Naive thymus-derived CD4-positive, alpha-beta T cell (primary cell): ENCODE measurements around the gene METAP1D. TPM values are rescaled to one million over a fixed set of nuclear protein-coding genes. Genes with fewer than 3 reads are reported as not detected.
"Not testable (repeated sequence)": the region's sequence is repeated elsewhere in the genome, so short reads cannot be mapped to it uniquely, and the experiment has no call there.

ENCODE experiments used
- ATAC-seq: fragments of 150-1000 bp; cut with Tn5 transposase; 2 replicates; pipeline ENCODE4 v1.10.0; 2021; ENCODE audit warnings: mild to moderate bottlenecking, moderate library complexity
- CTCF ChIA-PET: fragments of 350-600 bp; sonication (Branson Sonifier 250); formaldehyde crosslinking; loops from one replicate; lab custom pipeline; 2021; ENCODE audit warnings: antibody characterized with exemption; lab: Charles Lee
- POLR2A ChIA-PET: fragments of 350-600 bp; sonication (Branson Sonifier 250); formaldehyde crosslinking; loops from one replicate; lab custom pipeline; 2021; ENCODE audit warnings: antibody characterized with exemption, inconsistent platforms; lab: Charles Lee
- DNase-seq, 9 donors: peaks; one replicate each; pipeline versions ENCODE4 v3.0.0 to v3.0.0-alpha.2; 2020 to 2022; ENCODE audit warnings: mixed read lengths in 1 of 9
- H3K27ac ChIP-seq: one replicate; pipeline ENCODE4 v1.7.0; 2013; ENCODE audit warnings: mild to moderate bottlenecking, low read depth, low read length, moderate library complexity
- H3K27me3 ChIP-seq, 2 donors: one replicate each; pipeline ENCODE4 v1.7.0; 2013; ENCODE audit warnings: low read length in 2 of 2, mild to moderate bottlenecking in 2 of 2, moderate library complexity in 2 of 2; ENCODE audit not compliant: control insufficient read depth in 2 of 2, insufficient read depth in 2 of 2
- H3K36me3 ChIP-seq, 3 experiments: 1 replicate in 2 of 3; 2 replicates in 1 of 3; pipeline ENCODE4 v1.7.0; 2013; ENCODE audit warnings: low read length in 3 of 3, mild to moderate bottlenecking in 3 of 3, moderate library complexity in 1 of 3; ENCODE audit not compliant: insufficient read depth in 3 of 3, control insufficient read depth in 2 of 3
- H3K4me1 ChIP-seq, 2 donors: one replicate each; pipeline ENCODE4 v1.7.0; 2013; ENCODE audit warnings: low read length in 2 of 2, mild to moderate bottlenecking in 2 of 2, moderate library complexity in 1 of 2; ENCODE audit not compliant: control insufficient read depth in 2 of 2, insufficient read depth in 2 of 2
- H3K4me3 ChIP-seq: 2 replicates; pipeline ENCODE4 v1.7.0; 2013; ENCODE audit warnings: mild to moderate bottlenecking, low read length
- H3K9me3 ChIP-seq, 3 experiments: 1 replicate in 2 of 3; 2 replicates in 1 of 3; pipeline ENCODE4 v1.7.0; 2013; ENCODE audit warnings: low read length in 3 of 3; ENCODE audit not compliant: control insufficient read depth in 2 of 3
- H3K27ac Mint-ChIP-seq, 9 donors: one replicate each; pipeline ENCODE4 v1.8.0; 2020 to 2022; ENCODE audit warnings: mixed read lengths in 9 of 9, mild to moderate bottlenecking in 8 of 9, moderate library complexity in 5 of 9, inconsistent platforms in 2 of 9
- H3K27me3 Mint-ChIP-seq, 5 donors: one replicate each; pipeline ENCODE4 v1.8.0; 2021 to 2022; ENCODE audit warnings: mixed read lengths in 5 of 5, mild to moderate bottlenecking in 1 of 5
- H3K36me3 Mint-ChIP-seq, 5 donors: one replicate each; pipeline ENCODE4 v1.8.0; 2020 to 2022; ENCODE audit warnings: mixed read lengths in 5 of 5, mild to moderate bottlenecking in 3 of 5, inconsistent platforms in 1 of 5
- H3K4me1 Mint-ChIP-seq, 7 donors: one replicate each; pipeline ENCODE4 v1.8.0; 2020 to 2022; ENCODE audit warnings: mixed read lengths in 7 of 7, mild to moderate bottlenecking in 3 of 7, inconsistent platforms in 1 of 7
- H3K4me3 Mint-ChIP-seq, 10 donors: one replicate each; pipeline ENCODE4 v1.8.0; 2020 to 2022; ENCODE audit warnings: mild to moderate bottlenecking in 10 of 10, mixed read lengths in 10 of 10, moderate library complexity in 6 of 10, inconsistent platforms in 2 of 10
- H3K9me3 Mint-ChIP-seq, 11 donors: one replicate each; pipeline ENCODE4 v1.8.0; 2020 to 2022; ENCODE audit warnings: mixed read lengths in 11 of 11, mild to moderate bottlenecking in 4 of 11, inconsistent platforms in 1 of 11, moderate library complexity in 1 of 11
- intact Hi-C, 2 donors: fragments of 100-400 bp; cut with micrococcal nuclease; formaldehyde crosslinking; loops; one replicate each; pipeline ENCODE4 v1.15.1; 2023
- polyA plus RNA-seq, 2 donors: library from polyadenylated mRNA; unstranded; fragments of 300-500 nt; fragmentation: Illumina TruSeq; gene quantifications; one replicate each; pipeline ENCODE4 v1.2.3, GENCODE V29; 2021
- total RNA-seq, 6 experiments: library from RNA in 5 of 6; stranded (reverse) in 5 of 6; gene quantifications; 1 replicate in 5 of 6; 2 replicates in 1 of 6; pipeline ENCODE4 v1.2.3 and lab custom pipeline; 2021 to 2026

The METAP1D gene
- total and polyA plus RNA-seq, 7 experiments from 2014 or later: 3.3 to 12.2 (median 5.6) TPM

DNA sequence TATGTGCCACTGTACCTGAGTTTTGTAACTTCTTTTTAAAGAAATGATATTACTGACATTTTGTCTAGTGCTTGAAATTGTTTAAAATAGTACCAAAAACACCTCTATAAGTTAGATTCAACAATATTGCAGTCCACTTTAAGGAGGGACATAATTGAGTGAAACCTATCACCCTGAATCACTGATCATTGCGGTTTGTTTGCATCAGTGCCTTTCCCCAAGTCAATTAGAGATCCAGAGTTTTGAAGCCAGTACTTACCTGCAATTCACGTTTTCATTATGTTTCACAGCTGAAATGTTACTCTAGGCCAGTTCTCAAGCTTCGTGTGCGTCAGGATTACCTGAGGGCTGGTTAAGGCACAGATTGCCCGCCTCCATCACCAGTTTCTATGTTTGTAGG, 58.9 kb downstream of the METAP1D start:
- H3K27me3 Mint-ChIP-seq: peaks cover 0 to 8% (median 0%) of the 10 kb centered on the region in 5 donors
- intact Hi-C loops: no loop called here
- Histone ChIP-seq H3K9me3 (no peaks in the 10 kb centered on the region), H3K4me1 (no peaks in the 10 kb centered on the region), H3K27me3 (no peaks in the 10 kb centered on the region), H3K27ac (no peak overlapping the region), H3K4me3 (no peak overlapping the region), H3K36me3 (peaks cover 0 to 6% (median 0%) of the 10 kb centered on the region in 3 experiments)
- ATAC-seq (no peak), DNase-seq (no peak)
- no peak overlapping the region for H3K4me3 Mint-ChIP-seq
- POLR2A ChIA-PET: no interaction called here
- peaks cover 0 to 5% (median 0%) of the 10 kb centered on the region in 7 donors for H3K4me1 Mint-ChIP-seq
- no peak overlapping the region for H3K27ac Mint-ChIP-seq
- H3K9me3 Mint-ChIP-seq: no peaks in the 10 kb centered on the region
- CTCF ChIA-PET: interaction anchor here (1.4 kb wide), 1 partner anchor 652 kb away, joined by 3 read pairs; no protein-coding TSS in a partner anchor
- peaks cover 0 to 17% (median 15%) of the 10 kb centered on the region in 5 donors for H3K36me3 Mint-ChIP-seq

GRCh38 chr2:172060118-172060517, 60.4 kb downstream of the METAP1D start:
- H3K9me3 Mint-ChIP-seq, H3K27ac ChIP-seq, H3K27ac Mint-ChIP-seq, H3K4me3 Mint-ChIP-seq, H3K4me1 ChIP-seq, CTCF ChIA-PET, DNase-seq, POLR2A ChIA-PET, H3K27me3 ChIP-seq, H3K4me1 Mint-ChIP-seq, intact Hi-C loops, H3K9me3 ChIP-seq, H3K36me3 ChIP-seq, H3K4me3 ChIP-seq, H3K27me3 Mint-ChIP-seq, ATAC-seq: not testable (repeated sequence)
- H3K36me3 Mint-ChIP-seq: peaks cover 0 to 22% (median 17%) of the 10 kb centered on the region in 5 donors

DNA sequence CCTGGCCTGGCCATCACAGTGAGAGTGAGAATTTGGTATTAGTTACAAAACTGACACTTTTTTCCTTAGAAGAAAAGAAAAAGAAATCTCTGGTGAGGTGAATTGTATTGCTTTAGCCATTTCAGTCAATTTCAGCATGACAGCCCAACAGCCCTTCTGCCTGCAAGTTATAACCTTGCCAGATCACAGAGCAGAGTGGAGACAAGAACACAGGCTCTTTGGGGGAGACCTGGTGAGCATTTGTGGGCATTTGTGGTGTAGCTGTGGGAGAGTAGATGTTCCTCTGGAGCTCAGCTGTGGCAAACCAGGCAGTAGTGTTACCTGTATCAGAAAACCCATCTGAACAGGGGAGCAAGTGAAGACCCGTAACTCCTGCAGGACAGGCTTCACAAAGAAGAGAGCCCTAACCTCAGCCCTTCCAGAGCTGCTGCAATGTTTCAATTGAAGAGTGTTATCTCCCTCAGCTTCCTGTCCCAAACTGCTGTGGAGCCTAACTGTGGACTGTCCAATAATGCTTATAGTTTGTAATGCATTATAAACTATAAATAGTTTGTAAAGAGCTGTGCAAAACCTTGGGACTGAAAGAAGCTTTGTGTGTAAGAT, 62.8 kb downstream of the METAP1D start:
- peaks cover 0 to 8% (median 0%) of the 10 kb centered on the region in 5 donors for H3K27me3 Mint-ChIP-seq
- peaks cover 0 to 3% (median 0%) of the 10 kb centered on the region in 11 donors for H3K9me3 Mint-ChIP-seq
- H3K36me3 ChIP-seq: peaks cover 0 to 6% (median 0%) of the 10 kb centered on the region in 3 experiments
- H3K36me3 Mint-ChIP-seq: peaks cover 0 to 37% (median 26%) of the 10 kb centered on the region in 5 donors
- ATAC-seq: no peak
- H3K9me3 ChIP-seq: no peaks in the 10 kb centered on the region
- no peak for DNase-seq
- peaks cover 0 to 11% (median 0%) of the 10 kb centered on the region in 7 donors for H3K4me1 Mint-ChIP-seq
- no peaks in the 10 kb centered on the region for H3K4me1 ChIP-seq
- no peak overlapping the region for H3K4me3 Mint-ChIP-seq
- H3K27ac Mint-ChIP-seq: no peak overlapping the region
- H3K4me3 ChIP-seq: no peak overlapping the region
- H3K27me3 ChIP-seq: no peaks in the 10 kb centered on the region
- intact Hi-C loops: no loop called here
- CTCF ChIA-PET: no interaction called here
- POLR2A ChIA-PET: no interaction called here
- no peak overlapping the region for H3K27ac ChIP-seq

DNA sequence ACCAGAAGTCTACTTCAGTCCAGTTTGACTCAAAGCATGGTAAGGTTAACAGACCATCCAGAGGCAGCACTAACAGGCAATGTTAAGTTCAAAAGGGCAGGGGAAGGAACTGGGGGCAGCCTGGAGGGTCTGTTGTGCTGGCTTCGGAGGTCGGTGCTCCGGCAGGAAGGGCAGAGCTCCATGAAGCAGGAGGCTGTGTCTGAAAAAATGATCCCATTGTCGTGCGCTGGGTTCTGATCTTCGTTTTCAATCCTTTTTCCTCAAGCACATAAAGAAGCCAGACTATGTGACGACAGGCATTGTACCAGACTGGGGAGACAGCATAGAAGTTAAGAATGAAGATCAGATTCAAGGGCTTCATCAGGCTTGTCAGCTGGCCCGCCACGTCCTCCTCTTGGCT, 63.7 kb downstream of the METAP1D start:
- Histone ChIP-seq H3K36me3 (peaks cover 0 to 6% (median 0%) of the 10 kb centered on the region in 3 experiments), H3K27ac (no peak overlapping the region), H3K9me3 (no peaks in the 10 kb centered on the region), H3K27me3 (no peaks in the 10 kb centered on the region), H3K4me3 (no peak overlapping the region), H3K4me1 (no peaks in the 10 kb centered on the region)
- DNase-seq: no peak
- peaks cover 0 to 8% (median 0%) of the 10 kb centered on the region in 5 donors for H3K27me3 Mint-ChIP-seq
- H3K4me3 Mint-ChIP-seq: no peak overlapping the region
- ChIA-PET CTCF (no interaction called here), POLR2A (no interaction called here)
- no peak for ATAC-seq
- intact Hi-C loops: no loop called here
- H3K36me3 Mint-ChIP-seq: peaks cover 0 to 37% (median 31%) of the 10 kb centered on the region in 5 donors
- peaks cover 0 to 11% (median 0%) of the 10 kb centered on the region in 7 donors for H3K4me1 Mint-ChIP-seq
- H3K27ac Mint-ChIP-seq: no peak overlapping the region
- H3K9me3 Mint-ChIP-seq: peaks cover 0 to 3% (median 0%) of the 10 kb centered on the region in 11 donors

- Histone ChIP-seq H3K27me3 (no peaks in the 10 kb centered on the region), H3K4me1 (no peaks in the 10 kb centered on the region), H3K4me3 (no peak overlapping the region), H3K36me3 (peaks cover 0 to 6% (median 0%) of the 10 kb centered on the region in 3 experiments), H3K27ac (no peak overlapping the region), H3K9me3 (no peaks in the 10 kb centered on the region)
- H3K27ac Mint-ChIP-seq: no peak overlapping the region
- peaks cover 0 to 11% (median 0%) of the 10 kb centered on the region in 7 donors for H3K4me1 Mint-ChIP-seq
- CTCF ChIA-PET: no interaction called here
- DNase-seq (no peak), ATAC-seq (no peak)
- POLR2A ChIA-PET: no interaction called here
- peaks cover 0 to 42% (median 37%) of the 10 kb centered on the region in 5 donors for H3K36me3 Mint-ChIP-seq
- intact Hi-C loops: no loop called here
- H3K27me3 Mint-ChIP-seq: peaks cover 0 to 18% (median 4%) of the 10 kb centered on the region in 5 donors
- peaks cover 0 to 3% (median 0%) of the 10 kb centered on the region in 11 donors for H3K9me3 Mint-ChIP-seq
- H3K4me3 Mint-ChIP-seq: no peak overlapping the region
Observed at GRCh38 chr2:172065111-172065510, 65.4 kb downstream of the METAP1D start.

- Mint-ChIP-seq H3K4me1 (peaks cover 0 to 6% (median 0%) of the 10 kb centered on the region in 7 donors), H3K27me3 (peaks cover 0 to 23% (median 4%) of the 10 kb centered on the region in 5 donors), H3K27ac (no peak overlapping the region), H3K4me3 (no peak overlapping the region), H3K9me3 (peaks cover 0 to 3% (median 0%) of the 10 kb centered on the region in 11 donors), H3K36me3 (peaks cover 0 to 48% (median 39%) of the 10 kb centered on the region in 5 donors)
- no peaks in the 10 kb centered on the region for H3K4me1 ChIP-seq
- peak in 1 of 9 donors; percentile 3 for DNase-seq
- no peaks in the 10 kb centered on the region for H3K9me3 ChIP-seq
- ChIA-PET POLR2A (no interaction called here), CTCF (interaction anchor here (0.7 kb wide), 1 partner anchor 175 kb away, joined by 3 read pairs; no protein-coding TSS in a partner anchor)
- no peak overlapping the region for H3K27ac ChIP-seq
- intact Hi-C loops: no loop called here
- peaks cover 0 to 6% (median 0%) of the 10 kb centered on the region in 3 experiments for H3K36me3 ChIP-seq
- no peak for ATAC-seq
- no peak overlapping the region for H3K4me3 ChIP-seq
- H3K27me3 ChIP-seq: no peaks in the 10 kb centered on the region
Observed at GRCh38 chr2:172066394-172066886, 66.7 kb downstream of the METAP1D start.
